ENCODE measurements around the gene CCDC107.

- TF ChIP-seq, protein P1, sequence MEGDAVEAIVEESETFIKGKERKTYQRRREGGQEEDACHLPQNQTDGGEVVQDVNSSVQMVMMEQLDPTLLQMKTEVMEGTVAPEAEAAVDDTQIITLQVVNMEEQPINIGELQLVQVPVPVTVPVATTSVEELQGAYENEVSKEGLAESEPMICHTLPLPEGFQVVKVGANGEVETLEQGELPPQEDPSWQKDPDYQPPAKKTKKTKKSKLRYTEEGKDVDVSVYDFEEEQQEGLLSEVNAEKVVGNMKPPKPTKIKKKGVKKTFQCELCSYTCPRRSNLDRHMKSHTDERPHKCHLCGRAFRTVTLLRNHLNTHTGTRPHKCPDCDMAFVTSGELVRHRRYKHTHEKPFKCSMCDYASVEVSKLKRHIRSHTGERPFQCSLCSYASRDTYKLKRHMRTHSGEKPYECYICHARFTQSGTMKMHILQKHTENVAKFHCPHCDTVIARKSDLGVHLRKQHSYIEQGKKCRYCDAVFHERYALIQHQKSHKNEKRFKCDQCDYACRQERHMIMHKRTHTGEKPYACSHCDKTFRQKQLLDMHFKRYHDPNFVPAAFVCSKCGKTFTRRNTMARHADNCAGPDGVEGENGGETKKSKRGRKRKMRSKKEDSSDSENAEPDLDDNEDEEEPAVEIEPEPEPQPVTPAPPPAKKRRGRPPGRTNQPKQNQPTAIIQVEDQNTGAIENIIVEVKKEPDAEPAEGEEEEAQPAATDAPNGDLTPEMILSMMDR (conservative IDR thresholded peaks at IDR 0.05; ENCODE audit: low read length) = no peak
- no peak for TF ChIP-seq EZH2phosphoT487 (IDR thresholded peaks at IDR 0.05; ENCODE audit: borderline replicate concordance, low read depth, low read length)
These were observed 21.0 kb downstream of the CCDC107 start for GRCh38 chr9:35679091-35679490.

Data from OCI-LY7 (cell line).